T-helper 17 cell (primary cell): ENCODE results near the gene IDH1. TPM values are rescaled to one million over a fixed set of nuclear protein-coding genes. Genes with fewer than 3 reads are reported as not detected.

Source experiments
- ATAC-seq: fragments of 150-1000 bp; cut with Tn5 transposase; 2 replicates; pipeline ENCODE4 v1.10.0; 2021; ENCODE audit warnings: mild to moderate bottlenecking, moderate library complexity
- DNase-seq, 3 donors: peaks; one replicate each; pipeline versions ENCODE4 v3.0.0 to v3.0.0-alpha.2; 2020 to 2021
- H3K9me3 ChIP-seq: one replicate; pipeline ENCODE4 v1.7.0; 2013; ENCODE audit warnings: low read length, mild to moderate bottlenecking; ENCODE audit not compliant: control insufficient read depth, poor library complexity, severe bottlenecking
- H3K27ac Mint-ChIP-seq: one replicate; pipeline ENCODE4 v1.8.0; 2022; ENCODE audit warnings: mild to moderate bottlenecking, moderate library complexity, mixed read lengths
- H3K27me3 Mint-ChIP-seq: one replicate; pipeline ENCODE4 v1.8.0; 2022; ENCODE audit warnings: mixed read lengths
- H3K36me3 Mint-ChIP-seq: one replicate; pipeline ENCODE4 v1.8.0; 2022; ENCODE audit warnings: low read depth, mixed read lengths
- H3K4me1 Mint-ChIP-seq: one replicate; pipeline ENCODE4 v1.8.0; 2022; ENCODE audit warnings: mild to moderate bottlenecking, mixed read lengths
- H3K4me3 Mint-ChIP-seq: one replicate; pipeline ENCODE4 v1.8.0; 2022; ENCODE audit warnings: mild to moderate bottlenecking, moderate library complexity, mixed read lengths
- total RNA-seq, 4 donors: library from RNA in 2 of 4; stranded (reverse) in 2 of 4; gene quantifications; one replicate each; pipeline ENCODE4 v1.2.3 and lab custom pipeline; 2022 to 2026

Gene IDH1
- total RNA-seq, 2 donors from 2014 or later, result 3.5 to 5.8 TPM

DNA sequence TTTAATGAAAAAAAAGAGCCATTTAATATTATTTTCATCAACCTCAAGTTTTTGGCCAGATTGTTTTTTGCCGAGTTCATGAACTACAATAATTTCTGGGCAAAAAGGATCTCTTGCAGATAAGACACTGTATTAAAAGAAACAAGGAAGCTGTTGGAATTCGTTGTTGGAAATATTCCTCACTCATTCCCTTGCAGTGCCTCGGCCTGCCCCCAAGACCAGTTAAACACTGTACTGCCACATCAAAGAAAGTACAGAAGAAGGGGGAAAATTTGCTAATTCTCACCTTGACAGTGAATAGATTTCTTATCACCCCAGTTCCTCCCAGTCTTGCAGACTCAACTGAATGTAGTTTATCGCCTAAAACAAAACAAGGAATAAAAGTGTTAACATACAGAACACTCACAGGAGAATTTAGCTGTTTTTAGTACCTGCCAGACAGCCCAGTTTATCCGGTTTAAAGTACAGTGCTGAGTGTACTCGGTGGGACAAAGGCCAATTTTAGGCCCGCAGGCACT is 1.2 kb downstream of the IDH1 start:
- H3K27ac Mint-ChIP-seq, result peak overlapping the region; percentile 21
- ATAC-seq, result no peak

GRCh38 chr2:208252716-208253492 is 2.0 kb downstream of the IDH1 start:
- Mint-ChIP-seq H3K36me3 (peaks cover 4% of the 10 kb centered on the region), H3K4me3 (peak overlapping the region; percentile 100), H3K27ac (peak overlapping the region; percentile 21), H3K4me1 (peaks cover 11% of the 10 kb centered on the region), H3K27me3 (no peaks in the 10 kb centered on the region)
- ATAC-seq (no peak), DNase-seq (no peak)
- no peaks in the 10 kb centered on the region for H3K9me3 ChIP-seq

More for the DNA sequence above, 1.2 kb downstream of the IDH1 start:
- Mint-ChIP-seq H3K4me1 (peaks cover 11% of the 10 kb centered on the region), H3K27me3 (no peaks in the 10 kb centered on the region), H3K36me3 (peaks cover 4% of the 10 kb centered on the region), H3K4me3 (peak overlapping the region; percentile 100)
- H3K9me3 ChIP-seq, result no peaks in the 10 kb centered on the region
- DNase-seq, result no peak

DNA sequence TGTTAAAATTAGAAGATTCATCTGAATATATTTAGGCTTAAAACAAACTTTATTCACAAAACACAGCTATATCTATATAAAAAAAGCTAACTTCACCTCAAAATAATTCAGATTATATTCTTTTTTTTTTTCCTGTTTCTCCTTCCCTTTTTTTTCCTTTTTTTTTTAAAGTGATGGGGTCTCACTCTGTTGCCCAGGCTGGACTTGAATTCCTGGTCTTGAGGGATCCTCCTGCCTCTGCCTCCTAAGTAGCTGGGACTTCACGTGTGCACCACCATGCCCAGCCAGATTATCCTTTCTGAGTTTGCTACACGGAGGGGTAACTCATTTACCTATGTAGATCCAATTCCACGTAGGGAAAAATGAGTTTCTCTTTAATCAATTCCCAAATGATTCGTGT is 3.8 kb downstream of the IDH1 start:
- H3K4me1 Mint-ChIP-seq, result peaks cover 11% of the 10 kb centered on the region
- H3K36me3 Mint-ChIP-seq, result peaks cover 4% of the 10 kb centered on the region
- no peaks in the 10 kb centered on the region for H3K9me3 ChIP-seq
- no peaks in the 10 kb centered on the region for H3K27me3 Mint-ChIP-seq
- no peak for DNase-seq
- H3K4me3 Mint-ChIP-seq, result no peak overlapping the region
- H3K27ac Mint-ChIP-seq, result no peak overlapping the region
- ATAC-seq, result no peak

DNA sequence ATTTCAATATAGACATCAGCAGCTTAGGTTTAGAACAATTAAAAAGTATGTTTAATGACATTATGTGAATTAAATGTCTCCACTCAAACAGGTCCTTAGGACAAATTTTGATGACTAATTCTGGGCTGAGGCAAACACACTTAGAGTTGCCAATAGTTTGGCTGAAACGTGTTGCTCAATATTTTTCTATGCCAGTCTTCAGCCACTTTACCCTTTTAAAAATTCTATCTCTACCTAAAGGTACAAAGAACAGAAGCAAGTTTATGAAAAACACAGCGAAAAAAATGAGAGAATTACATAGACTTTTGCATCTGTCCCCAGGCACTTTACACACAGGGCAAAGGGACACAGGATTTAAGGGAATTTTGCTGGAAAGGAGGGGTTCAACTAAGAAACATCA is 4.5 kb downstream of the IDH1 start:
- peaks cover 8% of the 10 kb centered on the region for H3K4me1 Mint-ChIP-seq
- DNase-seq, result no peak
- no peaks in the 10 kb centered on the region for H3K27me3 Mint-ChIP-seq
- H3K27ac Mint-ChIP-seq, result no peak overlapping the region
- H3K9me3 ChIP-seq, result no peaks in the 10 kb centered on the region
- no peak for ATAC-seq
- H3K4me3 Mint-ChIP-seq, result no peak overlapping the region
- H3K36me3 Mint-ChIP-seq, result peaks cover 4% of the 10 kb centered on the region

GRCh38 chr2:208249296-208249695 is 5.6 kb downstream of the IDH1 start:
- peaks cover 2% of the 10 kb centered on the region for H3K36me3 Mint-ChIP-seq
- DNase-seq (no peak), ATAC-seq (no peak)
- H3K27ac Mint-ChIP-seq, result no peak overlapping the region
- H3K9me3 ChIP-seq, result no peaks in the 10 kb centered on the region
- no peaks in the 10 kb centered on the region for H3K27me3 Mint-ChIP-seq
- no peak overlapping the region for H3K4me3 Mint-ChIP-seq
- H3K4me1 Mint-ChIP-seq, result peaks cover 4% of the 10 kb centered on the region

- Mint-ChIP-seq H3K4me3 (no peak overlapping the region), H3K27ac (no peak overlapping the region), H3K4me1 (peaks cover under 1% of the 10 kb centered on the region), H3K36me3 (peaks cover 4% of the 10 kb centered on the region), H3K27me3 (no peaks in the 10 kb centered on the region)
- ATAC-seq (no peak), DNase-seq (no peak)
- no peaks in the 10 kb centered on the region for H3K9me3 ChIP-seq
Measured at GRCh38 chr2:208248601-208249000, 6.3 kb downstream of the IDH1 start.

- Mint-ChIP-seq H3K36me3 (peaks cover 2% of the 10 kb centered on the region), H3K4me1 (no peaks in the 10 kb centered on the region)
- no peak for ATAC-seq
Measured at GRCh38 chr2:208245746-208246145, 9.1 kb downstream of the IDH1 start.

DNA sequence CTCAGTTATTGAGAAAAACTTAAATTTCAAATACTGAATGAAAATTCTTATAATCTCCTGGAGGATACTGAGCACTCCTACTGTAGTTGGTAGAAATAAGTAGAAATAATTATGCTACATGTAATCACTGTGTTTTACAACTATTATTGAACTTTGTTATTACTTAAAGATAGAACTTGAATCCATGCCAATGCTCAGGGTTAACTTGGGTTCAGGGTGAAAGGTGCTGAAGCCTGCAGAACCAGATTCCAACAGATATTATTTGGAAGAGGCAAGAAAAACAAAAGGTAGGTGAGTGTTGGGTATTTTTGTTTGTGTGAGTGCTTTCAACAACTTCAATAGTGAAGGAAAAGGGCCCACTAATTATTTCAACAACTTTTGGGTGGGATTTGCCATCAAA is 10.4 kb downstream of the IDH1 start:
- Mint-ChIP-seq H3K27ac (no peak overlapping the region), H3K36me3 (peaks cover 2% of the 10 kb centered on the region), H3K4me1 (no peaks in the 10 kb centered on the region), H3K27me3 (no peaks in the 10 kb centered on the region), H3K4me3 (no peak overlapping the region)
- no peak for ATAC-seq
- H3K9me3 ChIP-seq, result no peaks in the 10 kb centered on the region
- DNase-seq, result no peak

More at GRCh38 chr2:208245746-208246145, 9.1 kb downstream of the IDH1 start:
- H3K27ac Mint-ChIP-seq, result no peak overlapping the region
- H3K4me3 Mint-ChIP-seq, result no peak overlapping the region
- no peaks in the 10 kb centered on the region for H3K9me3 ChIP-seq
- no peak for DNase-seq
- no peaks in the 10 kb centered on the region for H3K27me3 Mint-ChIP-seq

DNA sequence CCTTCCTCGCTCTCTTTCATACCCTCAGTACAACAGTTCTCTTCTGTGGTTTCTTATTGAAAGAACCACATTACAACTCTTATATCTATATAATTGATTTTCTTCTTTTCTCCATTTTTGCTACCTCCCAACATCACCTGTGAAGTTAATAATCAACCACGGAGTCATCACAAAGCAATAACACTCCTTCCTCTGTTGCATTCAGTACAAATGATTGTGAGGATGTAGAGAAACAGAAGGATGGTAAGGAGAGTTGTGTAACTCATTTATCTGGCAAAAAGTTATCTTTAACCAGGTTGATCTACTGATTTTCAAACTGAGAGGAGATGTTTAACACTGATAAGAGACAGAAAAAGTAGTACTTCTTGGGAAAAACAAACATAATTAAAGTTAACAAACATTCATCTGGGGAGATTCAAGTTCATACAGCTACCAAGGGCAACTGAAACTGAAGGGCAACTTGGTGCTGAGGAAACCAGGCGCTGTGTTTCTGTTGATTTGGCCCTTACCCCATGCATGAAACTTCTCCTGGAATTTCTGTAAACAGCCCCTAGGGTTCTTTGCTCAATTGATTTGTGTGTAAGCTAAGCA is 14.2 kb downstream of the IDH1 start:
- no peaks in the 10 kb centered on the region for H3K27me3 Mint-ChIP-seq
- no peaks in the 10 kb centered on the region for H3K4me1 Mint-ChIP-seq
- H3K27ac Mint-ChIP-seq, result no peak overlapping the region
- H3K9me3 ChIP-seq, result no peaks in the 10 kb centered on the region
- DNase-seq, result no peak
- ATAC-seq, result no peak
- H3K4me3 Mint-ChIP-seq, result no peak overlapping the region
- H3K36me3 Mint-ChIP-seq, result peaks cover 2% of the 10 kb centered on the region

GRCh38 chr2:208239770-208240493 is 14.9 kb downstream of the IDH1 start:
- DNase-seq (no peak), ATAC-seq (no peak)
- H3K9me3 ChIP-seq, result no peaks in the 10 kb centered on the region
- H3K27me3 Mint-ChIP-seq, result no peaks in the 10 kb centered on the region
- H3K4me3 Mint-ChIP-seq, result no peak overlapping the region
- no peaks in the 10 kb centered on the region for H3K4me1 Mint-ChIP-seq
- no peak overlapping the region for H3K27ac Mint-ChIP-seq
- H3K36me3 Mint-ChIP-seq, result peaks cover 2% of the 10 kb centered on the region

- DNase-seq, result no peak
- no peak overlapping the region for H3K27ac Mint-ChIP-seq
- H3K4me1 Mint-ChIP-seq, result no peaks in the 10 kb centered on the region
- H3K36me3 Mint-ChIP-seq, result no peaks in the 10 kb centered on the region
- H3K27me3 Mint-ChIP-seq, result no peaks in the 10 kb centered on the region
- H3K4me3 Mint-ChIP-seq, result no peak overlapping the region
- H3K9me3 ChIP-seq, result no peaks in the 10 kb centered on the region
- no peak for ATAC-seq
Measured at GRCh38 chr2:208235860-208236259, 19.0 kb downstream of the IDH1 start.

DNA sequence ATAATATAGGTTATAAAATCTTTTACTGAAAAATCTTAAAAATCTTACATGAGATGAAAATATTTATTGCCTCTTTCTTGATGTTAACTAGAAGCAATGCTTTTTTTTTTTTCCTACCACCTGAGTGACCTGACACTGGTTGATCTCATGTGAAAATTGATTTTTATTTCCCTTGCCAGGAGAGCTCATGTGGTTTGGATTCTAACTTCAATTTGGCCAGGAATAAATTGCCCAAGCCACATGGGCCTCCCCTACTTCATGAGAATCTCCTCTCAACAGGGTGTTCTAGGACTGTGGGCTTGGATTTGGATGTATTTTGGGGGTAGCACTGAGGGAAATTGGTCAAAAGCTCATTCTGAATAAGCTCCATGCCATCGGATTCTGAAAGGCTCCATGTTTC is 20.1 kb downstream of the IDH1 start:
- no peaks in the 10 kb centered on the region for H3K9me3 ChIP-seq
- no peaks in the 10 kb centered on the region for H3K36me3 Mint-ChIP-seq
- ATAC-seq (no peak), DNase-seq (no peak)
- no peaks in the 10 kb centered on the region for H3K4me1 Mint-ChIP-seq
- no peak overlapping the region for H3K27ac Mint-ChIP-seq
- no peaks in the 10 kb centered on the region for H3K27me3 Mint-ChIP-seq
- H3K4me3 Mint-ChIP-seq, result no peak overlapping the region

DNA sequence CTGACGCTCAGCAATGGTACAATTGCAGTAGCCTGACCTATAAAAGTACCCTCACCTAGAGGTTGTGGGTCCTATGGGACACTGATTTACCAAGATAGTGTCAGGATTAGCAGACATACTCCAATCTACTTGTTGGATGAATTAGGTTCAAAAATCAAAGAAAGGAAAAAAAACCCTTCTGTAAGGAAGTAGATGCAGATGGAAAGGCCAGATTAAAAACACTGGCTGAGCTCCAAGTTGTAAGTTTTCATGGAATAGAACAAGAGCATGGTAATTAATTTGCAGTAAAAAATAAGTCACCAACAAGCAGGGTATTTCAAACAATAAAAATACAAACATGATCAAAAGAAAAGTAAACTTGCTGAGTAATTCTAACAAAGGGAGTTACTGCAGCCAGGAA is 26.4 kb downstream of the IDH1 start:
- ATAC-seq (no peak), DNase-seq (no peak)
- no peaks in the 10 kb centered on the region for H3K9me3 ChIP-seq
- H3K27me3 Mint-ChIP-seq, result no peaks in the 10 kb centered on the region
- H3K4me1 Mint-ChIP-seq, result no peaks in the 10 kb centered on the region
- H3K36me3 Mint-ChIP-seq, result peaks cover 2% of the 10 kb centered on the region
- no peak overlapping the region for H3K4me3 Mint-ChIP-seq
- H3K27ac Mint-ChIP-seq, result no peak overlapping the region
